A673 (cell line): ENCODE data around the gene HAUS7. TPM values are rescaled to one million over a fixed set of nuclear protein-coding genes. Genes with fewer than 3 reads are reported as not detected.
A peak's percentile ranks its signal among the peaks of the same experiment; 100 is the strongest.

Source experiments
- BruUV-seq: library from RNA; stranded (reverse); fragments of 400-500 nt; replicated peaks from 2 replicates; lab custom pipeline; 2021; lab: Mats Ljungman, UMichigan
- CTCF ChIA-PET: fragments of 300-600 bp; sonication (Branson Sonifier 250); formaldehyde crosslinking; loops from one replicate; lab custom pipeline; 2022; ENCODE audit warnings: antibody characterized with exemption; lab: Charles Lee
- POLR2A ChIA-PET: fragments of 300-600 bp; sonication (Branson Sonifier 250); formaldehyde crosslinking; loops from one replicate; lab custom pipeline; 2022; ENCODE audit warnings: antibody characterized with exemption; ENCODE audit not compliant: low non-redundant PET; lab: Charles Lee
- DNase-seq: peaks from one replicate; pipeline ENCODE4 v3.0.0-alpha.2; 2015; ENCODE audit warnings: low spot score
- H3K27ac ChIP-seq: fragments of 200-600 bp; sonication (generic); 2 replicates; pipeline ENCODE4 v1.5.1; 2016; ENCODE audit warnings: mixed run types, low read depth, mild to moderate bottlenecking, mixed read lengths, antibody characterized with exemption, low read length; ENCODE audit not compliant: poor library complexity, severe bottlenecking
- H3K27me3 ChIP-seq: fragments of 200-600 bp; sonication (generic); replicated peaks from 2 replicates; pipeline ENCODE4 v1.6.1; 2017; ENCODE audit warnings: mixed run types, low read depth, mild to moderate bottlenecking, mixed read lengths, antibody characterized with exemption, low read length; ENCODE audit not compliant: insufficient read depth, poor library complexity
- H3K36me3 ChIP-seq: fragments of 200-600 bp; sonication (generic); 2 replicates; pipeline ENCODE4 v1.6.1; 2016; ENCODE audit warnings: mixed run types, mild to moderate bottlenecking, mixed read lengths, antibody characterized with exemption, low read length; ENCODE audit not compliant: insufficient read depth, poor library complexity, severe bottlenecking
- H3K4me1 ChIP-seq: fragments of 200-600 bp; sonication (generic); 2 replicates; pipeline ENCODE4 v1.6.1; 2017; ENCODE audit warnings: mixed run types, mild to moderate bottlenecking, mixed read lengths, antibody characterized with exemption, low read length; ENCODE audit not compliant: insufficient read depth, poor library complexity, severe bottlenecking
- H3K4me3 ChIP-seq: fragments of 200-600 bp; sonication (generic); 2 replicates; pipeline ENCODE4 v1.5.1; 2016; ENCODE audit warnings: low read depth, mixed run types, mild to moderate bottlenecking, mixed read lengths, low read length; ENCODE audit not compliant: poor library complexity, severe bottlenecking
- H3K9me3 ChIP-seq: fragments of 200-600 bp; sonication (generic); 2 replicates; pipeline ENCODE4 v1.6.1; 2016; ENCODE audit warnings: mixed run types, low read depth, mild to moderate bottlenecking, mixed read lengths, antibody characterized with exemption, low read length; ENCODE audit not compliant: poor library complexity, severe bottlenecking
- CTCF ChIP-seq: fragments of 300-800, 200-600 bp; sonication (generic); conservative IDR thresholded peaks from 2 replicates; pipeline ENCODE4 v1.5.1; 2017; ENCODE audit warnings: low read depth, mild to moderate bottlenecking, antibody characterized with exemption, low read length, moderate library complexity, mixed read lengths
- EZH2 ChIP-seq: fragments of 200-600 bp; sonication (generic); IDR thresholded peaks from 2 replicates; pipeline ENCODE4 v1.6.1; 2017; ENCODE audit warnings: borderline replicate concordance, low read depth, mild to moderate bottlenecking, mixed read lengths, antibody characterized with exemption, low read length; ENCODE audit not compliant: poor library complexity, severe bottlenecking
- intact Hi-C: fragments of 100-400 bp; cut with micrococcal nuclease; formaldehyde crosslinking; loops from one replicate; pipeline ENCODE4 v1.10.0; 2022; ENCODE audit not compliant: unreplicated experiment
- total RNA-seq: library from RNA; stranded (reverse); gene quantifications from 2 replicates; pipeline ENCODE4 v1.2.3, GENCODE V29; 2021

HAUS7 gene
- total RNA-seq, 1 experiment from 2014 or later, result 75.3 TPM

GRCh38 chrX:153495903-153496589 lies 25.7 kb upstream of the HAUS7 start:
- POLR2A ChIA-PET, result no interaction called here
- H3K27me3 ChIP-seq, result no peaks in the 10 kb centered on the region
- BruUV-seq, result no TSS peak
- H3K27ac ChIP-seq, result no peak overlapping the region
- intact Hi-C loops, result loop anchor here (2.0 kb wide), 1 partner anchor 25 kb away; the partner anchor contains the start of gene HAUS7
- peaks cover 35% of the 10 kb centered on the region for H3K4me1 ChIP-seq
- H3K36me3 ChIP-seq, result no peaks in the 10 kb centered on the region
- H3K9me3 ChIP-seq, result no peaks in the 10 kb centered on the region
- CTCF ChIA-PET, result interaction anchor here (0.7 to 1.5 kb wide), 3 partner anchors 26 to 35 kb away, joined by 3 to 9 read pairs (median 5); partner anchors contain the start of gene HAUS7
- H3K4me3 ChIP-seq, result peak overlapping the region; percentile 39
- no peak for DNase-seq
- no peak for TF ChIP-seq CTCF
- TF ChIP-seq EZH2, result no peak

GRCh38 chrX:153495362-153495751 lies 25.0 kb upstream of the HAUS7 start:
- CTCF ChIA-PET, result interaction anchor here (1.5 to 1.7 kb wide), 2 partner anchors 24 to 34 kb away, joined by 9 read pairs; partner anchors contain the start of gene HAUS7
- Histone ChIP-seq H3K4me1 (peaks cover 39% of the 10 kb centered on the region), H3K4me3 (peak overlapping the region; percentile 39), H3K9me3 (no peaks in the 10 kb centered on the region), H3K27me3 (no peaks in the 10 kb centered on the region), H3K36me3 (no peaks in the 10 kb centered on the region), H3K27ac (peak overlapping the region; percentile 10)
- POLR2A ChIA-PET, result no interaction called here
- intact Hi-C loops, result loop anchor here (2.0 kb wide), 1 partner anchor 25 kb away; the partner anchor contains the start of gene HAUS7
- no peak for DNase-seq
- TF ChIP-seq CTCF, result no peak; the same call in 1 of the 2 replicates
- TF ChIP-seq EZH2, result no peak
- no TSS peak for BruUV-seq

- H3K27me3 ChIP-seq, result no peaks in the 10 kb centered on the region
- H3K27ac ChIP-seq, result peak within 1 kb of the TSS; percentile 42
- POLR2A ChIA-PET, result no interaction called here
- no peaks in the 10 kb centered on the region for H3K9me3 ChIP-seq
- H3K36me3 ChIP-seq, result no peaks in the 10 kb centered on the region
- BruUV-seq, result no TSS peak
- CTCF ChIA-PET, result interaction anchor here (1.5 to 1.7 kb wide), 2 partner anchors 23 to 34 kb away, joined by 9 read pairs; partner anchors contain the start of gene HAUS7
- TF ChIP-seq EZH2 (no peak), CTCF (peak; percentile 50)
- H3K4me3 ChIP-seq, result peak within 1 kb of the TSS; percentile 39
- H3K4me1 ChIP-seq, result peaks cover 39% of the 10 kb centered on the region
- intact Hi-C loops, result loop anchor here (2.0 kb wide), 1 partner anchor 24 kb away; the partner anchor contains the start of gene HAUS7
- peak; percentile 62 for DNase-seq
These were observed 24.4 kb upstream of the HAUS7 start, which contains the start of gene BGN for GRCh38 chrX:153494541-153495361. BGN (plus strand) TSS chrX:153494980; CDS start chrX:153504632, 9,652 bp downstream.
